HEK293 (cell line): ENCODE data around the gene TBX1.
"Not testable (repeated sequence)": the region's sequence is repeated elsewhere in the genome, so short reads cannot be mapped to it uniquely, and the experiment has no call there.

Experiments
- CTCF ChIA-PET: fragments of 350-600 bp; formaldehyde crosslinking; extraction: SDS; loops from one replicate; lab custom pipeline; 2021; ENCODE audit warnings: antibody characterized with exemption; lab: Yijun Ruan, JAX
- POLR2A ChIA-PET: fragments of 300-600 bp; formaldehyde crosslinking; extraction: SDS; loops from one replicate; lab custom pipeline; 2020; ENCODE audit warnings: antibody characterized with exemption, inconsistent platforms; lab: Yijun Ruan, JAX
- H3K27ac ChIP-seq: fragments of 200-500 bp; sonication (Bioruptor generic); 2 replicates; pipeline ENCODE4 v1.5.1; 2014; ENCODE audit warnings: low read depth, low read length, control low read depth, inconsistent platforms; ENCODE audit errors: extremely low read depth
- H3K36me3 ChIP-seq, 2 experiments: fragments of 200-500 bp in 1 of 2; sonication (Bioruptor generic) in 1 of 2; 1 replicate in 1 of 2; 2 replicates in 1 of 2; pipeline ENCODE4 v1.5.1; 2014 to 2017; ENCODE audit warnings: inconsistent platforms in 2 of 2, low read length in 2 of 2; ENCODE audit not compliant: control insufficient read depth in 2 of 2, insufficient read depth in 1 of 2
- H3K4me1 ChIP-seq: fragments of 200-500 bp; sonication (Bioruptor generic); 2 replicates; pipeline ENCODE4 v1.5.1; 2014; ENCODE audit warnings: mild to moderate bottlenecking, low read length, inconsistent platforms; ENCODE audit not compliant: control insufficient read depth, insufficient read depth
- H3K4me3 ChIP-seq: 2 replicates; pipeline ENCODE4 v1.5.1; 2011; ENCODE audit warnings: low read depth, mild to moderate bottlenecking, control low read depth, low read length, moderate library complexity
- H3K9me3 ChIP-seq: fragments of 200-500 bp; sonication (Bioruptor generic); 2 replicates; pipeline ENCODE4 v1.5.1; 2014; ENCODE audit warnings: low read depth, low read length, inconsistent platforms; ENCODE audit not compliant: control insufficient read depth, insufficient read depth
- KLF8 ChIP-seq: fragments of 450-650 bp; formaldehyde crosslinking; IDR thresholded peaks from 2 replicates; pipeline ENCODE4 v1.5.1; 2016; ENCODE audit warnings: missing biosample characterization, missing genetic modification characterization
- KLF9 ChIP-seq: fragments of 450-650 bp; formaldehyde crosslinking; IDR thresholded peaks from 2 replicates; pipeline ENCODE4 v1.5.1; 2016; ENCODE audit warnings: missing biosample characterization, missing genetic modification characterization, low read depth
- SETDB1 ChIP-seq: IDR thresholded peaks from one replicate; pipeline ENCODE4 v1.6.1; 2017; ENCODE audit warnings: mild to moderate bottlenecking, low read length, moderate library complexity, mixed read lengths; ENCODE audit not compliant: insufficient read length
- SP3 ChIP-seq: fragments of 450-650 bp; formaldehyde crosslinking; IDR thresholded peaks from 2 replicates; pipeline ENCODE4 v1.5.1; 2016; ENCODE audit warnings: missing biosample characterization, missing genetic modification characterization
- TRIM28 ChIP-seq: IDR thresholded peaks from 2 replicates; pipeline ENCODE4 v1.6.1; 2011; ENCODE audit warnings: low read length, control low read depth, borderline replicate concordance
- ZFP3 ChIP-seq: fragments of 450-650 bp; formaldehyde crosslinking; IDR thresholded peaks from 2 replicates; pipeline ENCODE4 v1.5.1; 2016; ENCODE audit warnings: low read depth, missing biosample characterization, missing genetic modification characterization
- ZNF223 ChIP-seq: fragments of 450-650 bp; formaldehyde crosslinking; IDR thresholded peaks from 2 replicates; pipeline ENCODE4 v1.5.1; 2016; ENCODE audit warnings: missing biosample characterization, missing genetic modification characterization
- ZNF501 ChIP-seq: fragments of 450-650 bp; formaldehyde crosslinking; IDR thresholded peaks from 2 replicates; pipeline ENCODE4 v1.5.1; 2016; ENCODE audit warnings: missing biosample characterization, missing genetic modification characterization
- ZNF701 ChIP-seq: fragments of 450-650 bp; formaldehyde crosslinking; IDR thresholded peaks from 2 replicates; pipeline ENCODE4 v1.5.1; 2016; ENCODE audit warnings: missing biosample characterization, missing genetic modification characterization
- TF ChIP-seq, protein P1 (sequence below): fragments of 450-650 bp; formaldehyde crosslinking; IDR thresholded peaks from 2 replicates; pipeline ENCODE4 v1.5.1; 2016; ENCODE audit warnings: missing biosample characterization, missing genetic modification characterization
- TF ChIP-seq, protein P2 (sequence below): fragments of 450-650 bp; formaldehyde crosslinking; IDR thresholded peaks from 2 replicates; pipeline ENCODE4 v1.5.1; 2017; ENCODE audit warnings: missing biosample characterization, missing genetic modification characterization

TBX1 gene

DNA sequence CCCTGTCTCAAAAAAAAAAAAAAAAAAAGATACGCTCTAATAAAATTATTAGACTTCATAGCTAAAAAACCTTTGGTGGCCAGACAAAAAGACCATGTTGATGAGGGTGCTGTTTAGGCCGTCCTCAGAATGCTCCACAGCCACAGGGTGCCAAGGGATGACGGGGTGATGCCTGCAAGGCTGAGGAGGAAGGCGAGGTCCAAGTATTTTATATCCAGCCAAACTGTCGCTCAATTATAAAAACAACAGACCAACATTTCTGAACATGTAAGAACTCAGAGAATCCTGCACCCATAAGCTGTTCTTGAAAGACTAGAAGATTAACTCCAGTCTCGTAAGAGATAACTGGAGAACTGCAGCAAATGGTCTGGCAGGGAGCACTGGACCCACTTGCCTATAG lies 29.2 kb downstream of the TBX1 start:
- POLR2A ChIA-PET, result interaction anchor here (0.6 kb wide), 2 partner anchors 13 to 1943 kb away, joined by 4 to 7 read pairs; no protein-coding TSS in a partner anchor
- H3K4me1 ChIP-seq, result no peaks in the 10 kb centered on the region
- TF ChIP-seq TRIM28 (no peak), ZNF501 (tag by site-specific recombination) (no peak), KLF9 (tag by site-specific recombination) (no peak), ZNF223 (tag by site-specific recombination) (no peak), ZFP3 (tag by site-specific recombination) (no peak)
- no peak overlapping the region for H3K4me3 ChIP-seq
- CTCF ChIA-PET, result interaction anchor here (0.7 to 1.4 kb wide), 3 partner anchors 8 to 59 kb away, joined by 3 to 4 read pairs (median 3); no protein-coding TSS in a partner anchor
- peaks cover 0 to 19% of the 10 kb centered on the region in 2 experiments; a peak in 1 of 3 replicates for H3K36me3 ChIP-seq
- no peaks in the 10 kb centered on the region for H3K9me3 ChIP-seq
- H3K27ac ChIP-seq, result no peak overlapping the region

DNA sequence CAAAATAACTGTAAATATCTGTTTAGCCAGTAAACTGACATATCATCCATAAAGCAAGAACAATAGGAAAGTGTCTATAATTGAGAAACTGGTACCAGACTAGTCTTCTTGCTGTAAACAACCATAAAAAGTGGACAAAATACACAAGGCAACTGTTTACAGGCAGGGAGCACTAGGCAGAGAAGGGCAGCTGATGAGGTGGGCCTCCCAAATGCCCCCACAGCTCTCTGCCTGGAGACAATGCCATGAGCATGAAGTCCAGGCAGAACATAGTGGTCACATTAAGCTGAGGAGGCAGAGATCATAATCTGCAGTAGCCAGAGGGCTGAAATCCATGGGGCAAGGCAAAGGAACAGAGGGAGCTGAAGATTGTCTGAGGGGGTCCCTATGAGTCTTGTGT lies 30.7 kb downstream of the TBX1 start:
- POLR2A ChIA-PET, result no interaction called here
- no peak overlapping the region for H3K27ac ChIP-seq
- CTCF ChIA-PET, result interaction anchor here (1.0 to 1.3 kb wide), 4 partner anchors 9 to 61 kb away, joined by 3 to 4 read pairs (median 3); no protein-coding TSS in a partner anchor
- H3K4me1 ChIP-seq, result no peaks in the 10 kb centered on the region
- no peaks in the 10 kb centered on the region for H3K9me3 ChIP-seq
- no peak overlapping the region for H3K4me3 ChIP-seq
- TF ChIP-seq ZNF701, result no peak
- peaks cover 0 to 19% of the 10 kb centered on the region in 2 experiments; a peak in 1 of 3 replicates for H3K36me3 ChIP-seq

DNA sequence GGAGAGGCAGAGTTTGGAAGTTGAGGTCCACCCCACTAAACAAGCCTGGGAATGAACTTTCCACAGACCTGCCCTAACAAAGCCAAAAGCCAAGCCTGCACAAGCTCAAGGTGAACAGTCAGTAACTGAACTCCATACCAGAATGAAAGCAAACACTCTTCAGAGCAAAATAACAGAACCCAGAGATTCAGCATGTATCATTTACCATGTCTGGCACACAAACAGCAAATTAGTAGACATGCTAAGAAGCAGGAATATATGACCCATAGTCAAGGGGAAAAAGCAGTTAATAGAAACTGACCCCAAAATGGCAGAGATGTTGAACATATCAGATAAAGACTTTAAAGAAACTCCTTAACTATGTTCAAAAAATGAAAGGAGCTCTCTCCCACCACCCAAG lies 31.3 kb downstream of the TBX1 start:
- ChIA-PET POLR2A (no interaction called here), CTCF (interaction anchor here (1.0 to 1.3 kb wide), 4 partner anchors 10 to 61 kb away, joined by 3 to 4 read pairs (median 3); no protein-coding TSS in a partner anchor)
- no peak overlapping the region for H3K4me3 ChIP-seq
- no peaks in the 10 kb centered on the region for H3K4me1 ChIP-seq
- no peak for TF ChIP-seq KLF8
- peak; percentile 65 for TF ChIP-seq SETDB1
- TF ChIP-seq, protein P1, sequence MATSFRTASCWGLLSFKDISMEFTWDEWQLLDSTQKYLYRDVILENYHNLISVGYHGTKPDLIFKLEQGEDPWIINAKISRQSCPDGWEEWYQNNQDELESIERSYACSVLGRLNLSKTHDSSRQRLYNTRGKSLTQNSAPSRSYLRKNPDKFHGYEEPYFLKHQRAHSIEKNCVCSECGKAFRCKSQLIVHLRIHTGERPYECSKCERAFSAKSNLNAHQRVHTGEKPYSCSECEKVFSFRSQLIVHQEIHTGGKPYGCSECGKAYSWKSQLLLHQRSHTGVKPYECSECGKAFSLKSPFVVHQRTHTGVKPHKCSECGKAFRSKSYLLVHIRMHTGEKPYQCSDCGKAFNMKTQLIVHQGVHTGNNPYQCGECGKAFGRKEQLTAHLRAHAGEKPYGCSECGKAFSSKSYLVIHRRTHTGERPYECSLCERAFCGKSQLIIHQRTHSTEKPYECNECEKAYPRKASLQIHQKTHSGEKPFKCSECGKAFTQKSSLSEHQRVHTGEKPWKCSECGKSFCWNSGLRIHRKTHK (tag by site-specific recombination), result peak; percentile 74; the same call in 1 of the 2 replicates
- no peak for TF ChIP-seq SP3
- H3K27ac ChIP-seq, result no peak overlapping the region
- peaks cover 0 to 19% of the 10 kb centered on the region in 2 experiments; a peak in 1 of 3 replicates for H3K36me3 ChIP-seq
- H3K9me3 ChIP-seq, result no peaks in the 10 kb centered on the region

DNA sequence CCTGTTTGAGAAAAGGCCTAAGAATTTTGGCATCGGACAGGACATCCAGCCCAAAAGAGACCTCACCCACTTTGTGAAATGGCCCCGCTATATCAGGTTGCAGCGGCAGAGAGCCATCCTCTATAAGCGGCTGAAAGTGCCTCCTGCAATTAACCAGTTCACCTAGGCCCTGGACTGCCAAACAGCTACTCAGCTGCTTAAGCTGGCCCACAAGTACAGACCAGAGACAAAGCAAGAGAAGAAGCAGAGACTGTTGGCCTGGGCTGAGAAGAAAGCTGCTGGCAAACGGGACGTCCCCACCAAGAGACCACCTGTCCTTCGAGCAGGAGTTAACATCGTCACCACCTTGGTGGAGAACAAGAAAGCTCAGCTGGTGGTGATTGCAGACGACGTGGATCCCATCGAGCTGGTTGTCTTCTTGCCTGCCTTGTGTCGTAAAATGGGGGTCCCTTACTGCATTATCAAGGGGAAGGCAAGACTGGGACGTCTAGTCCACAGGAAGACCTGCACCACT lies 31.9 kb downstream of the TBX1 start:
- CTCF ChIA-PET, result interaction anchor here (1.3 kb wide), 2 partner anchors 11 to 62 kb away, joined by 3 read pairs; no protein-coding TSS in a partner anchor
- H3K4me1 ChIP-seq, POLR2A ChIA-PET, H3K27ac ChIP-seq, H3K4me3 ChIP-seq, H3K9me3 ChIP-seq: not testable (repeated sequence)
- H3K36me3 ChIP-seq, result peaks cover 0 to 19% of the 10 kb centered on the region in 2 experiments; a peak in 1 of 3 replicates

DNA sequence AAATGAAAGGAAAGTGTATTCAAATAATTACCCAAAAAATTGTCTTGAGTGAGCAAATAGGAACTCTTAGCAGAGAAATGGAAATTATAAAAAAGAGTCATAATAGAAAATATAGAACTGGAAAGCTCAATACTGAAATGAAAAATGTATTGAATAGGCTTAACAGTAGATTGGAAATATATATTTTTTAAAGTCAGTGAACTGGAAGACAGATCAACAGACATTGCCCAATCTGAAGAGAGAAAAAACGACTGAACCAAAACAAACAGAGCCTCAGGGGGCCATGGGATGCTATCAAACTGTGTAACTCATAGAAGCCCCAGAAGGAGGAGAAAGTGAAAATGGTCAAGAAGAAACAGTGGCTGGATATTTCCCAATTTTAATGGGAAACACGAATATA lies 32.6 kb downstream of the TBX1 start:
- no peak overlapping the region for H3K27ac ChIP-seq
- H3K36me3 ChIP-seq, result peaks cover 0 to 15% of the 10 kb centered on the region in 2 experiments; a peak in 1 of 3 replicates
- H3K9me3 ChIP-seq, result no peaks in the 10 kb centered on the region
- CTCF ChIA-PET, result no interaction called here
- H3K4me1 ChIP-seq, result no peaks in the 10 kb centered on the region
- TF ChIP-seq, protein P2, sequence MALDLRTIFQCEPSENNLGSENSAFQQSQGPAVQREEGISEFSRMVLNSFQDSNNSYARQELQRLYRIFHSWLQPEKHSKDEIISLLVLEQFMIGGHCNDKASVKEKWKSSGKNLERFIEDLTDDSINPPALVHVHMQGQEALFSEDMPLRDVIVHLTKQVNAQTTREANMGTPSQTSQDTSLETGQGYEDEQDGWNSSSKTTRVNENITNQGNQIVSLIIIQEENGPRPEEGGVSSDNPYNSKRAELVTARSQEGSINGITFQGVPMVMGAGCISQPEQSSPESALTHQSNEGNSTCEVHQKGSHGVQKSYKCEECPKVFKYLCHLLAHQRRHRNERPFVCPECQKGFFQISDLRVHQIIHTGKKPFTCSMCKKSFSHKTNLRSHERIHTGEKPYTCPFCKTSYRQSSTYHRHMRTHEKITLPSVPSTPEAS (tag by site-specific recombination), result no peak
- TF ChIP-seq SETDB1, result peak; percentile 14
- TF ChIP-seq, all 188 proteins: peak for 1
- POLR2A ChIA-PET, result no interaction called here
- no peak overlapping the region for H3K4me3 ChIP-seq
